Panc1 (cell line): ENCODE measurements around the gene NDUFB11.

Experiments
- POLR2AphosphoS5 ChIP-seq: IDR thresholded peaks from 2 replicates; pipeline ENCODE4 v1.6.1; 2012; ENCODE audit warnings: mild to moderate bottlenecking, low read depth, low read length, moderate library complexity
- TF ChIP-seq, protein P1 (sequence below), 2 experiments: IDR thresholded peaks; 2 replicates each; pipeline ENCODE4 v1.6.1; 2011 to 2012; ENCODE audit warnings: low read depth in 2 of 2, control low read depth in 1 of 2, low read length in 1 of 2, mild to moderate bottlenecking in 1 of 2, moderate library complexity in 1 of 2; ENCODE audit not compliant: insufficient read depth in 1 of 2
- TF ChIP-seq, protein P2 (sequence below): fragments of 450-650 bp; IDR thresholded peaks from 2 replicates; pipeline ENCODE4 v1.5.1; 2017; ENCODE audit warnings: mild to moderate bottlenecking

DNA sequence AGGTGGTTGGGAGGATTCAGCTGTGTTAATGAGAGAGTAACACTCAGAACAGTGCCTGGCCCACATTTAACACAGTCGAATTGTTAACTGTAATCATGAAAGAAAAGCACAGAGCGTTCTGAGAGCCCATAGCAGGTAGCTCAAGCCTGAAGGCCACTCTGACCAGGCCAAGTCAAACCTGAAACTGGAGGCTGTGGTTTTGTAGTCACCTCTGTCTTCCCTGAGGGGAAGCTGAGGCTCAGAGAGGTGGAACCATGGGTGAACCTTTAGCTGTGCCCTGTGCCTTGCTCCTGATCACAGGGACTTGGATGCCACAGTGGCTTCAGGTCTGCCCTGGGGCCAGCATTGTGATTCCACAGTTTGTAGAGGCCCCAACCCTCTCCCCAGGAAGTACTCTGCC is 32.6 kb upstream of the NDUFB11 start:
- TF ChIP-seq, protein P1, sequence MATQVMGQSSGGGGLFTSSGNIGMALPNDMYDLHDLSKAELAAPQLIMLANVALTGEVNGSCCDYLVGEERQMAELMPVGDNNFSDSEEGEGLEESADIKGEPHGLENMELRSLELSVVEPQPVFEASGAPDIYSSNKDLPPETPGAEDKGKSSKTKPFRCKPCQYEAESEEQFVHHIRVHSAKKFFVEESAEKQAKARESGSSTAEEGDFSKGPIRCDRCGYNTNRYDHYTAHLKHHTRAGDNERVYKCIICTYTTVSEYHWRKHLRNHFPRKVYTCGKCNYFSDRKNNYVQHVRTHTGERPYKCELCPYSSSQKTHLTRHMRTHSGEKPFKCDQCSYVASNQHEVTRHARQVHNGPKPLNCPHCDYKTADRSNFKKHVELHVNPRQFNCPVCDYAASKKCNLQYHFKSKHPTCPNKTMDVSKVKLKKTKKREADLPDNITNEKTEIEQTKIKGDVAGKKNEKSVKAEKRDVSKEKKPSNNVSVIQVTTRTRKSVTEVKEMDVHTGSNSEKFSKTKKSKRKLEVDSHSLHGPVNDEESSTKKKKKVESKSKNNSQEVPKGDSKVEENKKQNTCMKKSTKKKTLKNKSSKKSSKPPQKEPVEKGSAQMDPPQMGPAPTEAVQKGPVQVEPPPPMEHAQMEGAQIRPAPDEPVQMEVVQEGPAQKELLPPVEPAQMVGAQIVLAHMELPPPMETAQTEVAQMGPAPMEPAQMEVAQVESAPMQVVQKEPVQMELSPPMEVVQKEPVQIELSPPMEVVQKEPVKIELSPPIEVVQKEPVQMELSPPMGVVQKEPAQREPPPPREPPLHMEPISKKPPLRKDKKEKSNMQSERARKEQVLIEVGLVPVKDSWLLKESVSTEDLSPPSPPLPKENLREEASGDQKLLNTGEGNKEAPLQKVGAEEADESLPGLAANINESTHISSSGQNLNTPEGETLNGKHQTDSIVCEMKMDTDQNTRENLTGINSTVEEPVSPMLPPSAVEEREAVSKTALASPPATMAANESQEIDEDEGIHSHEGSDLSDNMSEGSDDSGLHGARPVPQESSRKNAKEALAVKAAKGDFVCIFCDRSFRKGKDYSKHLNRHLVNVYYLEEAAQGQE (IDR thresholded peaks at IDR 0.05; ENCODE audit: insufficient read depth in 1 of 2, low read depth in 2 of 2, low read length in 1 of 2), result no peak
- TF ChIP-seq, protein P2, sequence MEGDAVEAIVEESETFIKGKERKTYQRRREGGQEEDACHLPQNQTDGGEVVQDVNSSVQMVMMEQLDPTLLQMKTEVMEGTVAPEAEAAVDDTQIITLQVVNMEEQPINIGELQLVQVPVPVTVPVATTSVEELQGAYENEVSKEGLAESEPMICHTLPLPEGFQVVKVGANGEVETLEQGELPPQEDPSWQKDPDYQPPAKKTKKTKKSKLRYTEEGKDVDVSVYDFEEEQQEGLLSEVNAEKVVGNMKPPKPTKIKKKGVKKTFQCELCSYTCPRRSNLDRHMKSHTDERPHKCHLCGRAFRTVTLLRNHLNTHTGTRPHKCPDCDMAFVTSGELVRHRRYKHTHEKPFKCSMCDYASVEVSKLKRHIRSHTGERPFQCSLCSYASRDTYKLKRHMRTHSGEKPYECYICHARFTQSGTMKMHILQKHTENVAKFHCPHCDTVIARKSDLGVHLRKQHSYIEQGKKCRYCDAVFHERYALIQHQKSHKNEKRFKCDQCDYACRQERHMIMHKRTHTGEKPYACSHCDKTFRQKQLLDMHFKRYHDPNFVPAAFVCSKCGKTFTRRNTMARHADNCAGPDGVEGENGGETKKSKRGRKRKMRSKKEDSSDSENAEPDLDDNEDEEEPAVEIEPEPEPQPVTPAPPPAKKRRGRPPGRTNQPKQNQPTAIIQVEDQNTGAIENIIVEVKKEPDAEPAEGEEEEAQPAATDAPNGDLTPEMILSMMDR, result no peak
- no peak for TF ChIP-seq POLR2AphosphoS5
